Colon (tissue), 2 donors: ENCODE measurements around the gene ZFHX3.

Source experiments
- FAIRE-seq: peaks from 2 replicates; lab custom pipeline; 2012; peaks lifted over from hg19 to GRCh38; lab: Jason Lieb, UNC
- donor health status: control.
- donor health status: control.

The ZFHX3 gene

GRCh38 chr16:73054813-73055482, 7.0 kb upstream of the ZFHX3 start:
- no peak for FAIRE-seq

- no peak for FAIRE-seq
These were observed 6.5 kb upstream of the ZFHX3 start for GRCh38 chr16:73054498-73054812.

- no peak for FAIRE-seq
These were observed 6.2 kb upstream of the ZFHX3 start for GRCh38 chr16:73054125-73054484.

- no peak for FAIRE-seq
These were observed 5.6 kb upstream of the ZFHX3 start for GRCh38 chr16:73053364-73054124.

GRCh38 chr16:73053038-73053363, 5.1 kb upstream of the ZFHX3 start:
- FAIRE-seq: no peak

GRCh38 chr16:73052576-73052975, 4.6 kb upstream of the ZFHX3 start:
- FAIRE-seq: no peak

GRCh38 chr16:73051961-73052360, 4.0 kb upstream of the ZFHX3 start:
- FAIRE-seq: no peak

GRCh38 chr16:73051226-73051625, 3.3 kb upstream of the ZFHX3 start:
- no peak for FAIRE-seq

- FAIRE-seq: no peak
These were observed 2.5 kb upstream of the ZFHX3 start for GRCh38 chr16:73050201-73051099.

GRCh38 chr16:73049511-73049910, 1.6 kb upstream of the ZFHX3 start:
- FAIRE-seq: no peak

GRCh38 chr16:73049091-73049490, 1.2 kb upstream of the ZFHX3 start:
- FAIRE-seq: no peak

GRCh38 chr16:73048292-73049080, 558 bp upstream of the ZFHX3 start:
- FAIRE-seq: no peak

- no peak for FAIRE-seq
These were observed 750 bp downstream of the ZFHX3 start for GRCh38 chr16:73047221-73047535.

- no peak for FAIRE-seq
These were observed 1.1 kb downstream of the ZFHX3 start for GRCh38 chr16:73046849-73047214.

GRCh38 chr16:73046202-73046848, 1.6 kb downstream of the ZFHX3 start:
- no peak for FAIRE-seq

GRCh38 chr16:73043828-73044467, 4.0 kb downstream of the ZFHX3 start:
- FAIRE-seq: no peak

- FAIRE-seq: no peak
These were observed 5.1 kb downstream of the ZFHX3 start for GRCh38 chr16:73042807-73043206.

GRCh38 chr16:73041676-73042075, 6.3 kb downstream of the ZFHX3 start:
- FAIRE-seq: no peak

GRCh38 chr16:73040735-73041402, 7.1 kb downstream of the ZFHX3 start:
- FAIRE-seq: no peak

GRCh38 chr16:73040136-73040535, 7.8 kb downstream of the ZFHX3 start:
- FAIRE-seq: no peak
